ENCODE data around the gene CAPN5.

DNA sequence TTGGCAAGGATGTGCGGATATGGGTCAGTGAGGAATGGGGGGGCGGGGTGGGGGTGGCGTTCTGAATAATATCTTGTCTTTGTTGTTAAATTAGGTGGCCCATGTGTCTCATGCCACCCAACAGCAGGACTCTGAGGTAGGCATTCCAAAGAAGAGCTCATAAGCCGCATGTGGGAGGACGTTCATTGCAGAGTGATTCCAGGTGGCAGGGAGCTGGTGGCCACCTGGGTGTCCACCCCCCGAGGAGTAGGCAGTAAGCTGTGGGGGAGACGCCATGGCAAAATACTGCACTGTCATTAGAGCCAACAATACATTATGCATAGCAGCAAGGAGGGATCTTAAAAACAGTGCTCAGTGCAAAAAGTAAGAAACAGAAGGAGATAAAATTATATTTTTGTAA lies 14.3 kb upstream of the CAPN5 start:
- TF ChIP-seq, protein P1, sequence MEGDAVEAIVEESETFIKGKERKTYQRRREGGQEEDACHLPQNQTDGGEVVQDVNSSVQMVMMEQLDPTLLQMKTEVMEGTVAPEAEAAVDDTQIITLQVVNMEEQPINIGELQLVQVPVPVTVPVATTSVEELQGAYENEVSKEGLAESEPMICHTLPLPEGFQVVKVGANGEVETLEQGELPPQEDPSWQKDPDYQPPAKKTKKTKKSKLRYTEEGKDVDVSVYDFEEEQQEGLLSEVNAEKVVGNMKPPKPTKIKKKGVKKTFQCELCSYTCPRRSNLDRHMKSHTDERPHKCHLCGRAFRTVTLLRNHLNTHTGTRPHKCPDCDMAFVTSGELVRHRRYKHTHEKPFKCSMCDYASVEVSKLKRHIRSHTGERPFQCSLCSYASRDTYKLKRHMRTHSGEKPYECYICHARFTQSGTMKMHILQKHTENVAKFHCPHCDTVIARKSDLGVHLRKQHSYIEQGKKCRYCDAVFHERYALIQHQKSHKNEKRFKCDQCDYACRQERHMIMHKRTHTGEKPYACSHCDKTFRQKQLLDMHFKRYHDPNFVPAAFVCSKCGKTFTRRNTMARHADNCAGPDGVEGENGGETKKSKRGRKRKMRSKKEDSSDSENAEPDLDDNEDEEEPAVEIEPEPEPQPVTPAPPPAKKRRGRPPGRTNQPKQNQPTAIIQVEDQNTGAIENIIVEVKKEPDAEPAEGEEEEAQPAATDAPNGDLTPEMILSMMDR (IDR thresholded peaks at IDR 0.05; ENCODE audit: control extremely low read depth in 1 of 3, insufficient read depth in 1 of 3, low read depth in 1 of 3, low read length in 3 of 3): no peak
- no peak for TF ChIP-seq ZNF274 (IDR thresholded peaks at IDR 0.05; ENCODE audit: borderline replicate concordance, extremely low read depth, low read length)
- no peak for TF ChIP-seq POLR2A (IDR thresholded peaks at IDR 0.05; ENCODE audit: control extremely low read depth in 1 of 2, low read depth in 2 of 2, low read length in 2 of 2)
- TF ChIP-seq TBP (IDR thresholded peaks at IDR 0.05; ENCODE audit: low read depth, low read length): no peak
- TF ChIP-seq MAFK (IDR thresholded peaks at IDR 0.05; ENCODE audit: low read depth, low read length): no peak
- no peak for TF ChIP-seq BACH1 (IDR thresholded peaks at IDR 0.05; ENCODE audit: low read length)
- TF ChIP-seq EGR1 (IDR thresholded peaks at IDR 0.05; ENCODE audit: borderline replicate concordance, low read depth, low read length): no peak
- TF ChIP-seq, protein P2, sequence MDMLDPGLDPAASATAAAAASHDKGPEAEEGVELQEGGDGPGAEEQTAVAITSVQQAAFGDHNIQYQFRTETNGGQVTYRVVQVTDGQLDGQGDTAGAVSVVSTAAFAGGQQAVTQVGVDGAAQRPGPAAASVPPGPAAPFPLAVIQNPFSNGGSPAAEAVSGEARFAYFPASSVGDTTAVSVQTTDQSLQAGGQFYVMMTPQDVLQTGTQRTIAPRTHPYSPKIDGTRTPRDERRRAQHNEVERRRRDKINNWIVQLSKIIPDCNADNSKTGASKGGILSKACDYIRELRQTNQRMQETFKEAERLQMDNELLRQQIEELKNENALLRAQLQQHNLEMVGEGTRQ (IDR thresholded peaks at IDR 0.05; ENCODE audit: low read length): no peak
- no peak for TF ChIP-seq BRCA1 (IDR thresholded peaks at IDR 0.05; ENCODE audit: low read depth, low read length)
- no peak for TF ChIP-seq HDAC6 (IDR thresholded peaks at IDR 0.05; ENCODE audit: low read depth, low read length)
- TF ChIP-seq MAX (IDR thresholded peaks at IDR 0.05): no peak
